Large intestine (tissue), 3 donors: Measurements from ENCODE around the gene MYO7B. TPM values are rescaled to one million over a fixed set of nuclear protein-coding genes. Genes with fewer than 3 reads are reported as not detected.

ENCODE experiments used
- DNase-seq, 2 donors: peaks; one replicate each; pipeline versions ENCODE4 v3.0.0 to v3.0.0-alpha.2; 2013
- H3K27ac ChIP-seq: one replicate; pipeline ENCODE4 v1.5.1; 2013; ENCODE audit warnings: low read length
- H3K27me3 ChIP-seq: 2 replicates; pipeline ENCODE4 v1.6.1; 2013; ENCODE audit warnings: low read length; ENCODE audit not compliant: control insufficient read depth, insufficient read depth
- H3K36me3 ChIP-seq: 2 replicates; pipeline ENCODE4 v1.6.1; 2013; ENCODE audit warnings: low read length; ENCODE audit not compliant: control insufficient read depth, insufficient read depth
- H3K4me1 ChIP-seq: one replicate; pipeline ENCODE4 v1.6.1; 2013; ENCODE audit warnings: low read length; ENCODE audit not compliant: control insufficient read depth, insufficient read depth
- H3K4me3 ChIP-seq: one replicate; pipeline ENCODE4 v1.5.1; 2013; ENCODE audit warnings: low read length
- H3K9me3 ChIP-seq: one replicate; pipeline ENCODE4 v1.6.1; 2013; ENCODE audit warnings: mild to moderate bottlenecking, low read depth, low read length, moderate library complexity; ENCODE audit not compliant: control insufficient read depth
- WGBS: methylation state at CpG from one replicate; pipeline ENCODE4 v1.1.5; 2013; ENCODE audit warnings: low lambda C conversion rate; ENCODE audit not compliant: insufficient coverage; 5-methylcytosine and 5-hydroxymethylcytosine counted together
- polyA plus RNA-seq: library from polyadenylated mRNA; unstranded; fragments of 120-200 nt; gene quantifications from one replicate; pipeline ENCODE4 v1.2.1, GENCODE V29; 2013

MYO7B gene
- polyA plus RNA-seq, 1 donor = 254 TPM

GRCh38 chr2:127573298-127573697 lies 37.8 kb downstream of the MYO7B start:
- H3K4me1 ChIP-seq = no peaks in the 10 kb centered on the region
- H3K4me3 ChIP-seq = no peak overlapping the region
- no peak overlapping the region for H3K27ac ChIP-seq
- no peaks in the 10 kb centered on the region for H3K9me3 ChIP-seq
- DNase-seq = no peak
- H3K36me3 ChIP-seq = peaks cover 63% of the 10 kb centered on the region
- H3K27me3 ChIP-seq = no peaks in the 10 kb centered on the region
- 100% methylated on average over 1 of the region's 6 CpGs for WGBS

- Histone ChIP-seq H3K36me3 (peaks cover 64% of the 10 kb centered on the region), H3K4me1 (no peaks in the 10 kb centered on the region), H3K27ac (no peak overlapping the region), H3K9me3 (no peaks in the 10 kb centered on the region), H3K4me3 (no peak overlapping the region), H3K27me3 (no peaks in the 10 kb centered on the region)
- 80% methylated on average over 1 of the region's 17 CpGs for WGBS
- no peak for DNase-seq
These were observed 38.3 kb downstream of the MYO7B start for GRCh38 chr2:127573771-127574170.

- no peaks in the 10 kb centered on the region for H3K27me3 ChIP-seq
- H3K36me3 ChIP-seq = peaks cover 62% of the 10 kb centered on the region
- WGBS = no CpG with 5 or more reads among the region's 3 CpGs
- no peak for DNase-seq
- H3K9me3 ChIP-seq = no peaks in the 10 kb centered on the region
- H3K27ac ChIP-seq = no peak overlapping the region
- H3K4me1 ChIP-seq = no peaks in the 10 kb centered on the region
- no peak overlapping the region for H3K4me3 ChIP-seq
These were observed 39.2 kb downstream of the MYO7B start for GRCh38 chr2:127574656-127575055.

- H3K9me3 ChIP-seq = no peaks in the 10 kb centered on the region
- 91% methylated on average over 2 of the region's 4 CpGs for WGBS
- no peaks in the 10 kb centered on the region for H3K27me3 ChIP-seq
- H3K4me3 ChIP-seq = no peak overlapping the region
- DNase-seq = no peak
- H3K27ac ChIP-seq = no peak overlapping the region
- H3K36me3 ChIP-seq = peaks cover 63% of the 10 kb centered on the region
- H3K4me1 ChIP-seq = no peaks in the 10 kb centered on the region
These were observed 39.8 kb downstream of the MYO7B start for GRCh38 chr2:127575185-127575765.

- H3K27ac ChIP-seq = no peak overlapping the region
- no peaks in the 10 kb centered on the region for H3K27me3 ChIP-seq
- H3K9me3 ChIP-seq = no peaks in the 10 kb centered on the region
- WGBS = no CpG with 5 or more reads among the region's 11 CpGs
- H3K36me3 ChIP-seq = peaks cover 67% of the 10 kb centered on the region
- H3K4me1 ChIP-seq = no peaks in the 10 kb centered on the region
- DNase-seq = no peak
- no peak overlapping the region for H3K4me3 ChIP-seq
These were observed 40.5 kb downstream of the MYO7B start for GRCh38 chr2:127575941-127576432.

GRCh38 chr2:127576433-127577207 lies 41.1 kb downstream of the MYO7B start:
- Histone ChIP-seq H3K9me3 (no peaks in the 10 kb centered on the region), H3K36me3 (peaks cover 73% of the 10 kb centered on the region), H3K4me1 (no peaks in the 10 kb centered on the region), H3K27ac (no peak overlapping the region), H3K27me3 (no peaks in the 10 kb centered on the region), H3K4me3 (no peak overlapping the region)
- no CpG with 5 or more reads among the region's 26 CpGs for WGBS
- DNase-seq = no peak

- Histone ChIP-seq H3K27me3 (no peaks in the 10 kb centered on the region), H3K4me1 (no peaks in the 10 kb centered on the region), H3K27ac (no peak overlapping the region), H3K9me3 (no peaks in the 10 kb centered on the region), H3K4me3 (no peak overlapping the region), H3K36me3 (peaks cover 79% of the 10 kb centered on the region)
- DNase-seq = no peak
- WGBS = no CpG with 5 or more reads among the region's 2 CpGs
These were observed 41.7 kb downstream of the MYO7B start for GRCh38 chr2:127577208-127577475.

- no peaks in the 10 kb centered on the region for H3K9me3 ChIP-seq
- no peaks in the 10 kb centered on the region for H3K27me3 ChIP-seq
- peaks cover 82% of the 10 kb centered on the region for H3K36me3 ChIP-seq
- H3K4me3 ChIP-seq = no peak overlapping the region
- no CpG with 5 or more reads among the region's 12 CpGs for WGBS
- H3K27ac ChIP-seq = no peak overlapping the region
- DNase-seq = no peak
- no peaks in the 10 kb centered on the region for H3K4me1 ChIP-seq
These were observed 42.0 kb downstream of the MYO7B start for GRCh38 chr2:127577503-127577902.

- Histone ChIP-seq H3K27ac (no peak overlapping the region), H3K36me3 (peaks cover 82% of the 10 kb centered on the region), H3K27me3 (no peaks in the 10 kb centered on the region), H3K9me3 (no peaks in the 10 kb centered on the region), H3K4me1 (no peaks in the 10 kb centered on the region), H3K4me3 (no peak overlapping the region)
- no CpG with 5 or more reads among the region's 11 CpGs for WGBS
- no peak for DNase-seq
These were observed 42.5 kb downstream of the MYO7B start for GRCh38 chr2:127577973-127578372.

- Histone ChIP-seq H3K4me3 (no peak overlapping the region), H3K27ac (no peak overlapping the region), H3K36me3 (peaks cover 82% of the 10 kb centered on the region), H3K4me1 (no peaks in the 10 kb centered on the region), H3K9me3 (no peaks in the 10 kb centered on the region), H3K27me3 (no peaks in the 10 kb centered on the region)
- WGBS = 58% methylated on average over 1 of the region's 6 CpGs
- no peak for DNase-seq
These were observed 42.9 kb downstream of the MYO7B start for GRCh38 chr2:127578411-127578810.

GRCh38 chr2:127579231-127579630 lies 43.7 kb downstream of the MYO7B start:
- no peaks in the 10 kb centered on the region for H3K4me1 ChIP-seq
- no peak for DNase-seq
- peaks cover 82% of the 10 kb centered on the region for H3K36me3 ChIP-seq
- no peak overlapping the region for H3K27ac ChIP-seq
- no CpG with 5 or more reads among the region's 4 CpGs for WGBS
- H3K27me3 ChIP-seq = no peaks in the 10 kb centered on the region
- H3K4me3 ChIP-seq = no peak overlapping the region
- H3K9me3 ChIP-seq = no peaks in the 10 kb centered on the region
